HCT116 (cell line): ENCODE results near the gene PCDH9. TPM values are rescaled to one million over a fixed set of nuclear protein-coding genes. Genes with fewer than 3 reads are reported as not detected.
A peak's percentile ranks its signal among the peaks of the same experiment; 100 is the strongest.

ENCODE experiments used
- ATAC-seq: fragments of 200-7000 bp; cut with Tn5 transposase; 2 replicates; pipeline ENCODE4 v1.9.1; 2020; ENCODE audit warnings: mild to moderate bottlenecking, moderate library complexity
- BruUV-seq: library from RNA; stranded (reverse); fragments of 400-500 nt; replicated peaks from 2 replicates; lab custom pipeline; 2021; lab: Mats Ljungman, UMichigan
- CTCF ChIA-PET: fragments of 300-600 bp; sonication (Branson Sonifier 250); formaldehyde crosslinking; loops from one replicate; lab custom pipeline; 2021; ENCODE audit warnings: antibody characterized with exemption; lab: Charles Lee
- POLR2A ChIA-PET: fragments of 300-600, 350-600 bp; sonication (Branson Sonifier 250); formaldehyde crosslinking; loops from one replicate; lab custom pipeline; 2021; ENCODE audit warnings: antibody characterized with exemption; lab: Charles Lee
- RAD21 ChIA-PET, 2 experiments: fragments of 300-600 bp; sonication (Branson Sonifier 250); formaldehyde crosslinking; loops; one replicate each; lab custom pipeline; 2023; ENCODE audit warnings: low total read pairs in 2 of 2; ENCODE audit not compliant: uncharacterized antibody in 2 of 2, unreplicated experiment in 2 of 2, low non-redundant PET in 1 of 2; lab: Charles Lee
- DNase-seq: peaks from one replicate; pipeline ENCODE4 v3.0.0-alpha.2; 2010; ENCODE audit warnings: low read depth, low spot score
- H2AFZ ChIP-seq: fragments of 200-600 bp; shearing (Covaris generic), sonication (generic); 2 replicates; pipeline ENCODE4 v1.6.1; 2017; ENCODE audit warnings: low read depth, mixed run types, mixed read lengths, antibody characterized with exemption, low read length; ENCODE audit not compliant: poor library complexity, severe bottlenecking
- H3K27ac ChIP-seq: 2 replicates; pipeline ENCODE4 v1.5.1; 2012; ENCODE audit warnings: low read depth, low read length
- H3K27me3 ChIP-seq: fragments of 200-600 bp; sonication (generic); 2 replicates; pipeline ENCODE4 v1.6.1; 2016; ENCODE audit warnings: mixed run types, low read length, mixed read lengths; ENCODE audit not compliant: insufficient read depth
- H3K36me3 ChIP-seq, 2 experiments: fragments of 200-500 bp in 1 of 2; fragments of 200-600 bp in 1 of 2; sonication (Bioruptor generic) in 1 of 2; sonication (generic) in 1 of 2; 2 replicates each; pipeline versions ENCODE4 v1.5.1 to v1.6.1; 2014 to 2016; ENCODE audit warnings: low read length in 2 of 2, inconsistent platforms in 1 of 2, mixed read lengths in 1 of 2, mixed run types in 1 of 2; ENCODE audit not compliant: insufficient read depth in 2 of 2, control insufficient read depth in 1 of 2
- H3K4me1 ChIP-seq, 2 experiments: fragments of 200-600 bp in 1 of 2; sonication (generic) in 1 of 2; 2 replicates each; pipeline versions ENCODE4 v1.5.1 to v1.6.1; 2012 to 2017; ENCODE audit warnings: low read length in 2 of 2, inconsistent platforms in 1 of 2, mild to moderate bottlenecking in 1 of 2, mixed read lengths in 1 of 2, mixed run types in 1 of 2, moderate library complexity in 1 of 2; ENCODE audit not compliant: insufficient read depth in 2 of 2, control insufficient read depth in 1 of 2
- H3K4me2 ChIP-seq: fragments of 200-600 bp; sonication (generic); 2 replicates; pipeline ENCODE4 v1.6.1; 2017; ENCODE audit warnings: mixed run types, low read length, mixed read lengths
- H3K4me3 ChIP-seq, 2 experiments: fragments of 200-600 bp in 1 of 2; sonication (generic) in 1 of 2; replicated peaks in 1 of 2; 2 replicates each; pipeline ENCODE4 v1.5.1; 2011 to 2016; ENCODE audit warnings: low read length in 2 of 2, control low read depth in 1 of 2, low read depth in 1 of 2, mild to moderate bottlenecking in 1 of 2, mixed read lengths in 1 of 2, mixed run types in 1 of 2
- H3K79me2 ChIP-seq: fragments of 200-600 bp; sonication (generic); 2 replicates; pipeline ENCODE4 v1.6.1; 2017; ENCODE audit warnings: mild to moderate bottlenecking, mixed run types, low read length, moderate library complexity, mixed read lengths; ENCODE audit not compliant: insufficient read depth
- H3K9ac ChIP-seq: fragments of 200-600 bp; sonication (generic); 2 replicates; pipeline ENCODE4 v1.6.1; 2016; ENCODE audit warnings: low read length, mixed read lengths
- H3K9me2 ChIP-seq: fragments of 200-600 bp; sonication (generic), shearing (Covaris generic); 2 replicates; pipeline ENCODE4 v1.6.1; 2017; ENCODE audit warnings: mixed run types, mild to moderate bottlenecking, moderate library complexity; ENCODE audit not compliant: insufficient read depth
- H3K9me3 ChIP-seq, 2 experiments: fragments of 200-500 bp in 1 of 2; fragments of 200-600 bp in 1 of 2; sonication (Bioruptor generic) in 1 of 2; sonication (generic) in 1 of 2; 2 replicates each; pipeline ENCODE4 v1.6.1; 2014 to 2017; ENCODE audit warnings: low read length in 2 of 2, mixed read lengths in 2 of 2, inconsistent platforms in 1 of 2, low read depth in 1 of 2, mild to moderate bottlenecking in 1 of 2, mixed run types in 1 of 2, moderate library complexity in 1 of 2; ENCODE audit not compliant: control insufficient read depth in 1 of 2, insufficient read depth in 1 of 2
- H4K20me1 ChIP-seq: fragments of 200-600 bp; sonication (generic), shearing (Covaris generic); 2 replicates; pipeline ENCODE4 v1.6.1; 2017; ENCODE audit warnings: mixed run types, mild to moderate bottlenecking, moderate library complexity; ENCODE audit not compliant: insufficient read depth
- ATF3 ChIP-seq: IDR thresholded peaks from 2 replicates; pipeline ENCODE4 v1.6.1; 2012
- CBX3 ChIP-seq: IDR thresholded peaks from 2 replicates; pipeline ENCODE4 v1.6.1; 2012; ENCODE audit warnings: low read depth
- CTCF ChIP-seq, 3 experiments: fragments of 200-600 bp in 1 of 3; sonication (generic) in 1 of 3; IDR thresholded peaks in 2 of 3; conservative IDR thresholded peaks in 1 of 3; 2 replicates each; pipeline ENCODE4 v1.5.1; 2012 to 2017; ENCODE audit warnings: low read depth in 2 of 3, low read length in 2 of 3, antibody characterized with exemption in 1 of 3, borderline replicate concordance in 1 of 3, control low read depth in 1 of 3, mild to moderate bottlenecking in 1 of 3, mixed read lengths in 1 of 3, mixed run types in 1 of 3, moderate library complexity in 1 of 3; ENCODE audit not compliant: insufficient read depth in 1 of 3
- EGR1 ChIP-seq: IDR thresholded peaks from 2 replicates; pipeline ENCODE4 v1.6.1; 2012; ENCODE audit warnings: low read depth
- EZH2phosphoT487 ChIP-seq: fragments of 200-600 bp; IDR thresholded peaks from 2 replicates; pipeline ENCODE4 v1.6.1; 2018; ENCODE audit warnings: antibody characterized with exemption, borderline replicate concordance
- POLR2AphosphoS5 ChIP-seq: IDR thresholded peaks from 2 replicates; pipeline ENCODE4 v1.6.1; 2011; ENCODE audit warnings: mild to moderate bottlenecking, low read depth, low read length, moderate library complexity
- REST ChIP-seq: IDR thresholded peaks from 2 replicates; pipeline ENCODE4 v1.6.1; 2012; ENCODE audit warnings: low read depth
- SIN3A ChIP-seq: IDR thresholded peaks from 2 replicates; pipeline ENCODE4 v1.6.1; 2012; ENCODE audit warnings: low read depth
- SRF ChIP-seq: IDR thresholded peaks from 2 replicates; pipeline ENCODE4 v1.6.1; 2012; ENCODE audit warnings: low read depth
- YY1 ChIP-seq: IDR thresholded peaks from 2 replicates; pipeline ENCODE4 v1.6.1; 2011; ENCODE audit warnings: low read length, low read depth, moderate library complexity, mild to moderate bottlenecking; ENCODE audit not compliant: insufficient replicate concordance; ENCODE audit errors: extremely low read depth
- ZFX ChIP-seq: fragments of 450-650 bp; IDR thresholded peaks from 2 replicates; pipeline ENCODE4 v1.6.1; 2017
- ZNF274 ChIP-seq: fragments of 200-500 bp; sonication (Bioruptor generic); IDR thresholded peaks from 2 replicates; pipeline ENCODE4 v1.6.1; 2014; ENCODE audit warnings: mild to moderate bottlenecking, low read depth, low read length, inconsistent platforms
- intact Hi-C: fragments of 100-400 bp; cut with micrococcal nuclease; formaldehyde crosslinking; loops from 2 replicates; pipeline ENCODE4 v1.10.0; 2022
- total RNA-seq: library from RNA; stranded (reverse); gene quantifications from one replicate; pipeline ENCODE4 v1.2.1, GENCODE V29; 2021; ENCODE audit not compliant: unreplicated experiment
- TF ChIP-seq, protein P1 (sequence below): IDR thresholded peaks from 2 replicates; pipeline ENCODE4 v1.6.1; 2012

The PCDH9 gene
- total RNA-seq, 1 experiment from 2014 or later, result 0.02 TPM

GRCh38 chr13:67090856-67091255, 139.3 kb downstream of the PCDH9 start:
- Histone ChIP-seq H3K9me2 (no peaks in the 10 kb centered on the region), H3K9me3 (no peaks in the 10 kb centered on the region), H3K4me3 (no peak overlapping the region), H4K20me1 (no peaks in the 10 kb centered on the region), H3K9ac (no peak overlapping the region), H3K79me2 (no peaks in the 10 kb centered on the region), H3K36me3 (no peaks in the 10 kb centered on the region), H2AFZ (peak overlapping the region; percentile 21), H3K4me1 (no peaks in the 10 kb centered on the region), H3K27ac (no peak overlapping the region), H3K27me3 (no peaks in the 10 kb centered on the region), H3K4me2 (no peak overlapping the region)
- BruUV-seq, result no TSS peak
- CTCF ChIA-PET, result no interaction called here
- DNase-seq (no peak), ATAC-seq (no peak)
- TF ChIP-seq EGR1 (no peak), CBX3 (no peak), ZNF274 (no peak), YY1 (no peak), REST (no peak), SIN3A (no peak), ZFX (no peak), POLR2AphosphoS5 (no peak), EZH2phosphoT487 (no peak), ATF3 (no peak), SRF (no peak), CTCF (IDR thresholded peaks at IDR 0.05 in 2 of 3, conservative IDR thresholded peaks at IDR 0.05 in 1 of 3; ENCODE audit: borderline replicate concordance in 1 of 3, insufficient read depth in 1 of 3, low read depth in 2 of 3, low read length in 2 of 3) (no peak)
- TF ChIP-seq, protein P1, sequence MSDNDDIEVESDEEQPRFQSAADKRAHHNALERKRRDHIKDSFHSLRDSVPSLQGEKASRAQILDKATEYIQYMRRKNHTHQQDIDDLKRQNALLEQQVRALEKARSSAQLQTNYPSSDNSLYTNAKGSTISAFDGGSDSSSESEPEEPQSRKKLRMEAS, result no peak
- POLR2A ChIA-PET, result no interaction called here
- RAD21 ChIA-PET, result no interaction called here
- intact Hi-C loops, result no loop called here
